Sigmoid colon (tissue), 3 donors: ENCODE data around the gene UGT1A10.

Experiments
- CTCF ChIP-seq, 4 experiments: fragments of 450-650 bp in 3 of 4; fragments of 200-600 bp in 1 of 4; IDR thresholded peaks; one replicate each; pipeline ENCODE4 v1.5.1; 2016 to 2019; ENCODE audit warnings: antibody characterized with exemption in 4 of 4, mild to moderate bottlenecking in 3 of 4, moderate library complexity in 2 of 4
- POLR2A ChIP-seq, 2 donors: fragments of 450-650 bp; IDR thresholded peaks; one replicate each; pipeline ENCODE4 v1.6.1; 2016; ENCODE audit warnings: antibody characterized with exemption in 2 of 2, mild to moderate bottlenecking in 2 of 2, moderate library complexity in 2 of 2

- TF ChIP-seq CTCF (IDR thresholded peaks at IDR 0.05) (no peak), POLR2A (IDR thresholded peaks at IDR 0.05) (no peak)
Observed at GRCh38 chr2:233817361-233817911, 181.2 kb downstream of the UGT1A10 start.
